Astrocyte of the cerebellum (primary cell): ENCODE measurements around the gene LETM1.

Experiments used
- DNase-seq: peaks from one replicate; pipeline ENCODE4 v3.0.0-alpha.2; 2011; ENCODE audit warnings: low read depth
- H3K4me3 ChIP-seq: 2 replicates; pipeline ENCODE4 v1.5.1; 2011; ENCODE audit warnings: mild to moderate bottlenecking, low read depth, low read length, moderate library complexity
- in situ Hi-C: cut with HindIII; loops from 2 replicates; pipeline ENCODE4 v1.10.0; 2017; ENCODE audit warnings: low sequenced_read_pairs
- TF ChIP-seq, protein P1 (sequence below): IDR thresholded peaks from 2 replicates; pipeline ENCODE4 v1.5.1; 2012; ENCODE audit warnings: low read length, low read depth, moderate library complexity, mild to moderate bottlenecking; ENCODE audit errors: missing control alignments

The LETM1 gene

DNA sequence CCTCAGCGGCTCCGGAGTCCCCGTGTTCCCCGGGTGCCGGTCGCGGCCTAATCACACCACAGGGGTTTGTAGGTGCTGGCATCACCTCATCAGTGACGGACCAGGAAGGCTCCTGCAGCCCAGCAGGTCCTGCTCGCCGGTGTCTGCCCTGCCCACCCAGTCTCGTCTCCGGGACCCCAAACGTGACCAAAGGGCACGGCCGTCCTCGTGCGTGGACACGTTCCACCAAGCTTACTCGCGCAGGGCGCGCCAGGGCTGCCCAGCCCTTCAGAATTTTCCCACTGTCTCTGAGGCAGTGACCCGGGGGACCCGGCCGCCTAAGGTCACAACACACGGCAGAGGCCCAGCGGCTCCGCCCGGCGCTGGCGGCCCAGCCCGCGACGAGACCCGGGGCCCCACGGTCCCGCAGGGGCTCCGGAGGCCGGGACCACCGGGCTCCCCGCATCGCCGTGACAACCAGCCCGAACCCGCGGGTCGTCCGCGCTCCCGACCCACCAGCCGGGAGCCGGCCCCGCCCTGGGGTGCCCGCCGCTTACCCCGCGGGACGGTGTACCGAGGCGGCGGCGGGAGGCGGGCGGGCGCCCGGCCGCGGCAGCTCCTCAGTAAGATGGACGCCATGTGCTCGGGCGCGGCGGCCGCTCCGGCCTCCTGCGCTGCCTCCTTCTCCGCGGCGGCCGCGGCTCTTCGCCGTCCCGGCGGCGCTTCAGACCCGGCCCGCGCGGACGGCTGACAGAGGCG is 454 bp downstream of the LETM1 start:
- TF ChIP-seq, protein P1, sequence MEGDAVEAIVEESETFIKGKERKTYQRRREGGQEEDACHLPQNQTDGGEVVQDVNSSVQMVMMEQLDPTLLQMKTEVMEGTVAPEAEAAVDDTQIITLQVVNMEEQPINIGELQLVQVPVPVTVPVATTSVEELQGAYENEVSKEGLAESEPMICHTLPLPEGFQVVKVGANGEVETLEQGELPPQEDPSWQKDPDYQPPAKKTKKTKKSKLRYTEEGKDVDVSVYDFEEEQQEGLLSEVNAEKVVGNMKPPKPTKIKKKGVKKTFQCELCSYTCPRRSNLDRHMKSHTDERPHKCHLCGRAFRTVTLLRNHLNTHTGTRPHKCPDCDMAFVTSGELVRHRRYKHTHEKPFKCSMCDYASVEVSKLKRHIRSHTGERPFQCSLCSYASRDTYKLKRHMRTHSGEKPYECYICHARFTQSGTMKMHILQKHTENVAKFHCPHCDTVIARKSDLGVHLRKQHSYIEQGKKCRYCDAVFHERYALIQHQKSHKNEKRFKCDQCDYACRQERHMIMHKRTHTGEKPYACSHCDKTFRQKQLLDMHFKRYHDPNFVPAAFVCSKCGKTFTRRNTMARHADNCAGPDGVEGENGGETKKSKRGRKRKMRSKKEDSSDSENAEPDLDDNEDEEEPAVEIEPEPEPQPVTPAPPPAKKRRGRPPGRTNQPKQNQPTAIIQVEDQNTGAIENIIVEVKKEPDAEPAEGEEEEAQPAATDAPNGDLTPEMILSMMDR: no peak
- no peak for DNase-seq
- peak overlapping the region; percentile 82 for H3K4me3 ChIP-seq
- in situ Hi-C loops: loop anchor here (5.0 kb wide), 1 partner anchor 43 kb away; no protein-coding TSS in a partner anchor

- TF ChIP-seq, protein P1: no peak
- in situ Hi-C loops: loop anchor here (5.0 kb wide), 1 partner anchor 42 kb away; no protein-coding TSS in a partner anchor
Observed at GRCh38 chr4:1854752-1855151, 1.2 kb downstream of the LETM1 start.

GRCh38 chr4:1852904-1853623 is 2.9 kb downstream of the LETM1 start:
- DNase-seq: no peak
- no peak overlapping the region for H3K4me3 ChIP-seq
- in situ Hi-C loops: no loop called here
- TF ChIP-seq, protein P1: no peak

More at GRCh38 chr4:1854752-1855151, 1.2 kb downstream of the LETM1 start:
- H3K4me3 ChIP-seq: peak overlapping the region; percentile 82
- DNase-seq: no peak

DNA sequence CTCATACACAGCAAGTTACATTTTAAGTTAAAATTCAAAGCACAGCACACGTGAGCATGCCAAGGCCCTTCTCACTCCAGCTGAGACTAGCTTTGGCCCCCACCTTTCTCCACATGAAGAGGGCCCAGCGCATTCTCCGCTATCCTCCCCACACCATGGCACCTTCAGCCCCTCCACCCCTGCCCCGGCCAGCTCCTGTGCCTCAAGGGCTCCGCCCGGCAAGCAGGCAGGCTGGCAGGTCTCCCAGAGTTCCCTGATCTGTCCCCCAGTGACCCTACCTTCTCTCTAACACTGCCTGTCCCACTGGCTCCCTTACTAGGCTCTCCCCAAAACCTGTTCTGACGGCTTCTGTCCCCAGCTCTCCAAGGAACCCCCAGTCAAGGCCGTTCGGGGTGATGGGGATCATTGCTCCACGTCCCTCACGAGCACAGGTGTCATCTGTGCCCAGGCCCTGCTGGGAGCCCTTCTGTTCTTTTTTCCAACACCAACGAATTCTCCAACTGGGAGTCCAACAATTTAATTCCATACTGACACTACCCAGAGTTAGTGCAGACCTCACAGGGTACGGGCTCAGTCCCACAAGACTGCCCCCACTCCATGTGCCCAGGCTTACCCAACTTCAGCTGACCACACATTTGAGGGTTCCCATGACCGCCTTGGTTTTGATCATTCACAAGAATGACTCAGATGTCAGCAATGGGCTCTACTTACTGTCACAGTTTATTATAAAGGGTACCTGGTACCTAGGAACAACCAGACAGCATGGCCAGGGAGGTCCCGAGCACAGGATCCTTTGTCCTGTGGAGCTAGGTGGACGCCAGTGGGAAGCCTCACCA is 4.2 kb downstream of the LETM1 start:
- TF ChIP-seq, protein P1: no peak

DNA sequence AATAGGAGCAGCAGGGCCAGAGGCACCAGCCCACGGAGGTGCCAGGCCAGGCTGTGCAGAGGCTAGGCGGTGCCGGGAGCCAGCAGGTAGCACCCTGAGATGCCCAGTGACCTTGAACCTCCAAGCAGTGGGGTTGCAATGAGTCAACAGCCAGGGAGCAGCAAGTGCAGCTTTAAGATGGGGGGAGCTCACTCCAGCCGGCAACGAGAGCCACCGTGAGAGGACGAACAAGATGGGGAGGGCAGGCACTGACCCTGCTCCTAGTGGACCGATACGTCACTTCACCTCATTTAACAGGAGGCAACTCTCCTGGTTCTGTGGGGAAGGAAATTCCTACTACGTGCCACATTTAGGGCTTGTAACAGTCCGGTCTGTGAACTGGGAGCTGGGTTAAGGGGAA is 4.8 kb downstream of the LETM1 start:
- in situ Hi-C loops: no loop called here
- no peak for DNase-seq
- H3K4me3 ChIP-seq: no peak overlapping the region
- TF ChIP-seq, protein P1: no peak

More for the DNA sequence above, 4.2 kb downstream of the LETM1 start:
- in situ Hi-C loops: no loop called here
- no peak overlapping the region for H3K4me3 ChIP-seq
- no peak for DNase-seq

- DNase-seq: no peak
- in situ Hi-C loops: no loop called here
- H3K4me3 ChIP-seq: no peak overlapping the region
- TF ChIP-seq, protein P1: no peak
Observed at GRCh38 chr4:1850276-1850675, 5.7 kb downstream of the LETM1 start.
